HepG2 (cell line): ENCODE data around the gene KDM8. TPM values are rescaled to one million over a fixed set of nuclear protein-coding genes. Genes with fewer than 3 reads are reported as not detected.

Source experiments
- BORCS8-MEF2B ChIP-seq: sonication (generic); formaldehyde crosslinking; IDR thresholded peaks from 2 replicates; pipeline ENCODE4 v1.8.0; 2022; ENCODE audit warnings: mild to moderate bottlenecking, missing genetic modification reagents
- HDAC1 ChIP-seq: sonication (generic); formaldehyde crosslinking; IDR thresholded peaks from 2 replicates; pipeline ENCODE4 v1.5.1; 2020; ENCODE audit warnings: mild to moderate bottlenecking, missing genetic modification reagents
- HNRNPK ChIP-seq: fragments of 200-400 bp; formaldehyde crosslinking; IDR thresholded peaks from 2 replicates; pipeline ENCODE4 v1.6.1; 2018; ENCODE audit warnings: low read length, low read depth, moderate library complexity, mild to moderate bottlenecking; ENCODE audit not compliant: poor library complexity, severe bottlenecking
- KAT2B ChIP-seq: fragments of 150-350 bp; IDR thresholded peaks from 2 replicates; pipeline ENCODE4 v1.6.1; 2014; ENCODE audit warnings: low read depth, low read length, borderline replicate concordance
- KLF12 ChIP-seq: sonication (generic); formaldehyde crosslinking; IDR thresholded peaks from 2 replicates; pipeline ENCODE4 v1.4.0; 2020; ENCODE audit warnings: missing genetic modification reagents, borderline replicate concordance
- MED13 ChIP-seq: sonication (generic); formaldehyde crosslinking; IDR thresholded peaks from 2 replicates; pipeline ENCODE4 v1.5.0; 2020; ENCODE audit warnings: missing genetic modification reagents
- PRPF4 ChIP-seq: fragments of 200-400 bp; formaldehyde crosslinking; IDR thresholded peaks from 2 replicates; pipeline ENCODE4 v1.6.1; 2016; ENCODE audit warnings: low read length, low read depth; ENCODE audit not compliant: poor library complexity, severe bottlenecking
- RARA ChIP-seq: IDR thresholded peaks from 2 replicates; pipeline ENCODE4 v1.6.1; 2016; ENCODE audit warnings: missing genetic modification reagents, missing compliant biosample characterization
- RELA ChIP-seq: sonication (generic); formaldehyde crosslinking; IDR thresholded peaks from 2 replicates; pipeline ENCODE4 v1.4.0; 2020; ENCODE audit warnings: missing genetic modification reagents
- SAP130 ChIP-seq: IDR thresholded peaks from 2 replicates; pipeline ENCODE4 v1.6.1; 2016; ENCODE audit warnings: low read depth
- SKI ChIP-seq: fragments of 450-650 bp; IDR thresholded peaks from one replicate; pipeline ENCODE4 v1.6.1; 2018; ENCODE audit warnings: mild to moderate bottlenecking; ENCODE audit not compliant: partially characterized antibody
- THYN1 ChIP-seq: sonication (generic); formaldehyde crosslinking; IDR thresholded peaks from 2 replicates; pipeline ENCODE4 v1.8.1; 2023; ENCODE audit warnings: low read depth, mild to moderate bottlenecking, moderate library complexity, missing genetic modification reagents, borderline replicate concordance
- ZNF180 ChIP-seq: sonication (generic); formaldehyde crosslinking; IDR thresholded peaks from 2 replicates; pipeline ENCODE4 v1.4.0; 2020; ENCODE audit warnings: low read depth, missing genetic modification reagents, borderline replicate concordance
- ZNF333 ChIP-seq: sonication (generic); formaldehyde crosslinking; IDR thresholded peaks from 2 replicates; pipeline ENCODE4 v1.4.0; 2020; ENCODE audit warnings: mild to moderate bottlenecking, missing genetic modification reagents, borderline replicate concordance
- ZNF407 ChIP-seq: sonication (generic); formaldehyde crosslinking; IDR thresholded peaks from one replicate; pipeline ENCODE4 v1.5.1; 2020; ENCODE audit warnings: mild to moderate bottlenecking, missing genetic modification reagents; ENCODE audit errors: not compliant biosample characterization
- ZNF446 ChIP-seq: sonication (generic); formaldehyde crosslinking; IDR thresholded peaks from 2 replicates; pipeline ENCODE4 v1.5.0; 2020; ENCODE audit warnings: mild to moderate bottlenecking, missing genetic modification reagents
- ZNF883 ChIP-seq: sonication (generic); formaldehyde crosslinking; IDR thresholded peaks from 2 replicates; pipeline ENCODE4 v1.5.1; 2020; ENCODE audit warnings: mild to moderate bottlenecking, missing genetic modification reagents; ENCODE audit errors: not compliant biosample characterization
- polyA plus RNA-seq, 8 experiments: library from polyadenylated mRNA; depleted of rRNA in 3 of 8; stranded (reverse) in 7 of 8; unstranded in 1 of 8; fragments of >200 nt; fragmentation: Illumina TruSeq in 4 of 8; extraction: Trizol in 4 of 8; gene quantifications; 2 replicates each; pipeline versions ENCODE4 v1.2.1 to v1.2.3, GENCODE V29; 2011 to 2016; ENCODE audit warnings: low read depth in 4 of 8, missing spikeins in 1 of 8, mixed read lengths in 1 of 8; ENCODE audit not compliant: insufficient read depth in 1 of 8
- total RNA-seq, 5 experiments: library from RNA; depleted of rRNA; stranded (reverse); fragments of >200 nt; fragmentation: Illumina TruSeq; extraction: Trizol; gene quantifications; 2 replicates each; pipeline ENCODE4 v1.2.3, GENCODE V29; 2016; ENCODE audit warnings: low read depth in 1 of 5
- TF ChIP-seq, protein P1 (sequence below): sonication (generic); formaldehyde crosslinking; IDR thresholded peaks from 2 replicates; pipeline ENCODE4 v1.8.1; 2023; ENCODE audit warnings: mild to moderate bottlenecking, missing genetic modification reagents
- TF ChIP-seq, protein P2 (sequence below): sonication (generic); formaldehyde crosslinking; IDR thresholded peaks from 2 replicates; pipeline ENCODE4 v1.5.0; 2020; ENCODE audit warnings: missing genetic modification reagents

The KDM8 gene
- total and polyA plus RNA-seq, 2 of the 13 experiments (the other 11 are each of a cell fraction or from before 2014, with no cell fraction given), result 3.3 to 8.6 TPM

DNA sequence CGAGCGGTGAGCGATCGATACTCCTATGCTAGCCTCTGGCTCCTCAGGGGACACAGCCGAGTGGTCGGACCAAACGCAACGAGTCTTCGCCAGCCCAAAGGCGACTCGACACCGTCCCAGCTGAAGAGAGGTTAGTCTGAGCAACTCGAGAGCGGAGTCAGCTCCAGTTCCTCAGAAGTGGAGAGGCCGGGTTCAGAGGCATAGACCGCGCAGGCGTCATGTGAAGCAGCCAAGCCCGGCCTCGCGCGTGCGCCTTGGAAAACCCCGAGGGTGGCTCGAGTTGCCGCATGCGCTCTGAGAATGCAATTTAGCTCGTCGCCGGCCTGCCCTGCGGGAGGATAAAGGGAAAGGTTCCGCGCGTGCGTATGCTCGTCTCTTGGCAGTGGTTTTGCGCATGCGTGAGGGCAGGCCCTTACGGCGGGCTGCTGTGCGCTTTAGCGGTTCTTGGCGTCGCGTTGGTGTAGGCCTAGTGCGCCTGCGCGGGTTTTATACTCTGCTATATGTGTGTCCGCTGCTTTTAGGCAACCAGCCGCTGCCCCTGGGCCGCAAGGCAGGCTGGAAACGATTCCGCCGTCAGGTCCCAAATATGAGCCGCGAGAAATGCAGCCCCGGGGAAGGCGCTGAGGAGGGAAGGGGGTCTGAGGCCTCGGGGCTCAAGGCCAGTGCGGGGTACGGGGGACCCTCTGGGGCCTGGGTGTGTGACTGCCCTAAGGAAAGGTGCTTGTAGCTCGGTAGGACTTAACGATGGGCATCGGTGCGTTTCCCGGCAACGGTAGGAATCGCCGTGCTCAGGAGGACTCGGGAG lies at the start of gene KDM8 (continued):
- TF ChIP-seq RARA (CRISPR knock-in tag) (no peak), SAP130 (peak; percentile 46), ZNF883 (CRISPR knock-in tag) (peak; percentile 95), ZNF180 (CRISPR knock-in tag) (no peak), THYN1 (no peak), HNRNPK (no peak), BORCS8-MEF2B (peak; percentile 30), KAT2B (no peak), ZNF407 (peak; percentile 90), RELA (CRISPR knock-in tag) (peak; percentile 93), SKI (no peak), HDAC1 (CRISPR knock-in tag) (peak; percentile 74; the same call in 1 of the 2 replicates), ZNF446 (CRISPR knock-in tag) (no peak; the same call in 1 of the 2 replicates), MED13 (CRISPR knock-in tag) (peak; percentile 60; the same call in 1 of the 2 replicates), ZNF333 (CRISPR knock-in tag) (peak; percentile 17; the same call in 1 of the 2 replicates), PRPF4 (no peak), KLF12 (peak; percentile 98)
- TF ChIP-seq, protein P1, sequence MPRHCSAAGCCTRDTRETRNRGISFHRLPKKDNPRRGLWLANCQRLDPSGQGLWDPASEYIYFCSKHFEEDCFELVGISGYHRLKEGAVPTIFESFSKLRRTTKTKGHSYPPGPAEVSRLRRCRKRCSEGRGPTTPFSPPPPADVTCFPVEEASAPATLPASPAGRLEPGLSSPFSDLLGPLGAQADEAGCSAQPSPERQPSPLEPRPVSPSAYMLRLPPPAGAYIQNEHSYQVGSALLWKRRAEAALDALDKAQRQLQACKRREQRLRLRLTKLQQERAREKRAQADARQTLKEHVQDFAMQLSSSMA, result no peak
- TF ChIP-seq, protein P2, sequence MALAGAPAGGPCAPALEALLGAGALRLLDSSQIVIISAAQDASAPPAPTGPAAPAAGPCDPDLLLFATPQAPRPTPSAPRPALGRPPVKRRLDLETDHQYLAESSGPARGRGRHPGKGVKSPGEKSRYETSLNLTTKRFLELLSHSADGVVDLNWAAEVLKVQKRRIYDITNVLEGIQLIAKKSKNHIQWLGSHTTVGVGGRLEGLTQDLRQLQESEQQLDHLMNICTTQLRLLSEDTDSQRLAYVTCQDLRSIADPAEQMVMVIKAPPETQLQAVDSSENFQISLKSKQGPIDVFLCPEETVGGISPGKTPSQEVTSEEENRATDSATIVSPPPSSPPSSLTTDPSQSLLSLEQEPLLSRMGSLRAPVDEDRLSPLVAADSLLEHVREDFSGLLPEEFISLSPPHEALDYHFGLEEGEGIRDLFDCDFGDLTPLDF (CRISPR knock-in tag), result peak; percentile 57; the same call in 1 of the 2 replicates
